Left ventricle myocardium inferior (tissue), 1 donor: ENCODE measurements around the gene RNF150. TPM values are rescaled to one million over a fixed set of nuclear protein-coding genes. Genes with fewer than 3 reads are reported as not detected.
"Not testable (repeated sequence)": the region's sequence is repeated elsewhere in the genome, so short reads cannot be mapped to it uniquely, and the experiment has no call there.

Experiments
- DNase-seq: peaks from one replicate; pipeline ENCODE4 v3.0.0-alpha.2; 2020
- H3K27ac ChIP-seq: fragments of 200-600 bp; replicated peaks from 2 replicates; pipeline ENCODE4 v1.8.0; 2021
- H3K27me3 ChIP-seq: fragments of 200-600 bp; 2 replicates; pipeline ENCODE4 v1.8.0; 2021; ENCODE audit warnings: low read depth
- H3K36me3 ChIP-seq: fragments of 200-600 bp; 2 replicates; pipeline ENCODE4 v1.8.0; 2021
- H3K4me1 ChIP-seq: fragments of 200-600 bp; 2 replicates; pipeline ENCODE4 v1.8.0; 2021
- H3K4me3 ChIP-seq: fragments of 200-600 bp; 2 replicates; pipeline ENCODE4 v1.8.0; 2021; ENCODE audit warnings: mild to moderate bottlenecking, moderate library complexity
- H3K9me3 ChIP-seq: fragments of 200-600 bp; replicated peaks from 2 replicates; pipeline ENCODE4 v1.8.0; 2021
- intact Hi-C: fragments of 100-400 bp; cut with micrococcal nuclease; formaldehyde crosslinking; loops from one replicate; pipeline ENCODE4 v1.11.0; 2022
- total RNA-seq: library from RNA; stranded (reverse); fragmentation: NEBNext Ultra II Directional; extraction: Animal tissue kit (Norgen Biotek cat#: 25700); gene quantifications from one replicate; pipeline ENCODE4 v1.2.1, GENCODE V29; 2021
- TF ChIP-seq, protein P1 (sequence below): fragments of 200-600 bp; IDR thresholded peaks from 2 replicates; pipeline ENCODE4 v1.8.0; 2021; ENCODE audit warnings: antibody characterized with exemption, mild to moderate bottlenecking, borderline replicate concordance
- donor health status: DM: no; HTN: yes; CAD: no; lungs with severe emphysema.

Gene RNF150
- total RNA-seq, 1 donor from 2014 or later = 68.0 TPM

DNA sequence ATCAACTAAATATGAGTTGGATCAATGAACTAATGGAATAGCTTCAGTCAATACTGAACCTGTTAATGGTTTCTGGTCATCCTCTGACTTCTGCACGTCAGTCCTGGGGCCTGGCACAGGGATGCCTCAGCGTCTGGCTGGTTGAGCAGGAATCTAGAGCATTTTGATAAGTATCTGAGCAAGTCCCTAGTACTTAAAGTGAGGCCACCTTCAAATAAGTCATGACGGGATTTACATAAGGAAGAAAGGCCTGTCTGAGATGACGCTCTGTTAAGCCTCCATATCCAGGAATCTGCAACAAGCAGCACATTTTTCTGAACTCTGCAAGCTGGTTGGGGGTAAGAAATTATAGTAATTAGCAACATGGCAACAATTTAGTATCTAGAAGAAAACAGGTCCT lies 293.9 kb downstream of the RNF150 start:
- H3K27ac ChIP-seq = peak overlapping the region; percentile 17
- H3K36me3 ChIP-seq = no peaks in the 10 kb centered on the region
- H3K27me3 ChIP-seq = no peaks in the 10 kb centered on the region

DNA sequence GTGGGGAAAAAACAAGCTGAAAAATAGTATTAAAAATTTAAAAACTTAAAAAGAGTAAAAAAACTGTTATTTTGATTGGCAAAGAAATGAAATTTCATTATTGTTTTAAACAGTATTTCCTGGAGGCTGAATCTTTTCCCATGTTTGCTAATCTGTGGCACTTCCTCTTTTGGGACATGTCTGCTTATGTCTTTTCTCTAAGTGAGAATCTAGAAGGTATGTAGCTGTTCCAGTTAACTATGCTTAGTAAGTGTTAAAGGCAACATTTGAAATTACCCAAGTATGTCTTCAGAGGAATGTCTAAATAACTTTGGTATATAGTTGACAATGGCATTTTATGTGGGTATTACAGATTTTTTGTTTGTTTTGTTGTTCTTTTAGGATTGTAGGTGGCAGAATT lies 295.5 kb downstream of the RNF150 start:
- Histone ChIP-seq H3K27ac (no peak overlapping the region), H3K36me3 (no peaks in the 10 kb centered on the region), H3K9me3 (peaks cover 13% of the 10 kb centered on the region), H3K4me3 (no peak overlapping the region), H3K27me3 (no peaks in the 10 kb centered on the region), H3K4me1 (peaks cover 6% of the 10 kb centered on the region)
- TF ChIP-seq, protein P1, sequence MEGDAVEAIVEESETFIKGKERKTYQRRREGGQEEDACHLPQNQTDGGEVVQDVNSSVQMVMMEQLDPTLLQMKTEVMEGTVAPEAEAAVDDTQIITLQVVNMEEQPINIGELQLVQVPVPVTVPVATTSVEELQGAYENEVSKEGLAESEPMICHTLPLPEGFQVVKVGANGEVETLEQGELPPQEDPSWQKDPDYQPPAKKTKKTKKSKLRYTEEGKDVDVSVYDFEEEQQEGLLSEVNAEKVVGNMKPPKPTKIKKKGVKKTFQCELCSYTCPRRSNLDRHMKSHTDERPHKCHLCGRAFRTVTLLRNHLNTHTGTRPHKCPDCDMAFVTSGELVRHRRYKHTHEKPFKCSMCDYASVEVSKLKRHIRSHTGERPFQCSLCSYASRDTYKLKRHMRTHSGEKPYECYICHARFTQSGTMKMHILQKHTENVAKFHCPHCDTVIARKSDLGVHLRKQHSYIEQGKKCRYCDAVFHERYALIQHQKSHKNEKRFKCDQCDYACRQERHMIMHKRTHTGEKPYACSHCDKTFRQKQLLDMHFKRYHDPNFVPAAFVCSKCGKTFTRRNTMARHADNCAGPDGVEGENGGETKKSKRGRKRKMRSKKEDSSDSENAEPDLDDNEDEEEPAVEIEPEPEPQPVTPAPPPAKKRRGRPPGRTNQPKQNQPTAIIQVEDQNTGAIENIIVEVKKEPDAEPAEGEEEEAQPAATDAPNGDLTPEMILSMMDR = no peak
- intact Hi-C loops = no loop called here
- DNase-seq = no peak

More for the DNA sequence above, 293.9 kb downstream of the RNF150 start:
- no peak overlapping the region for H3K4me3 ChIP-seq
- H3K9me3 ChIP-seq = peaks cover 13% of the 10 kb centered on the region
- no peak for DNase-seq
- intact Hi-C loops = no loop called here
- TF ChIP-seq, protein P1 = no peak
- peaks cover 6% of the 10 kb centered on the region for H3K4me1 ChIP-seq

DNA sequence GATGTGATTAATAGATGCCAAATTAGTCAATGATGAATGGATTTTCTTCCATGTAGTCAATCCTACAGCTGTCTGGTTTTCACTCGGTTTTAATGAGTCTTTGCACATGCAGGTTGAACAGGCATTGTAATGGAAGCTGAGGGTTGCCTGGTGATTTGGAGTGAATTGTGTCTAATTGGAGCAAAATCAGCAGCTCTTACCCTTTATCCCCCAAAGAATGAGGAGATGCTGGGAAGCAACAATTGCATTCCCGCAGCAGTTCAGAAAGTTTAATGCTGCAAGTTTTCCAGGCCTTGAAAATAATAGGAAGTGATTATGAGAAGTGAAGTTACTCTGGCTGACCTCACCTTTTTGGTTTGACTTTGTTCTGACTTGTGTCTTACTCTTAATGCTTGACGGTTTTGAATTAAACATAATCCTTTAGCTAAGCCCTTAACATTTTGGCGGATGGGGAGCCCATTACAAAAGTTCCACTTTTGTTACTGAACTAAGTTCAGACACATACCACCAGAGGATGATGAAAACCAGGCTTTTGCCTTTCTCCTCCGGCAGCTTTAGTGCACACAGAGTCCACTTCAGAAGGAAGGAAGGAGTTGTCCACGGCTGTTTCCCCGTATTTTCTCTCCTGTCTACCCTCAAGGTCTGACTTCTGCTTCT lies 298.3 kb downstream of the RNF150 start:
- Histone ChIP-seq H3K4me3 (no peak overlapping the region), H3K27ac (no peak overlapping the region), H3K4me1 (peaks cover 6% of the 10 kb centered on the region), H3K36me3 (no peaks in the 10 kb centered on the region), H3K9me3 (no peaks in the 10 kb centered on the region), H3K27me3 (no peaks in the 10 kb centered on the region)
- TF ChIP-seq, protein P1 = no peak
- DNase-seq = no peak
- intact Hi-C loops = no loop called here

DNA sequence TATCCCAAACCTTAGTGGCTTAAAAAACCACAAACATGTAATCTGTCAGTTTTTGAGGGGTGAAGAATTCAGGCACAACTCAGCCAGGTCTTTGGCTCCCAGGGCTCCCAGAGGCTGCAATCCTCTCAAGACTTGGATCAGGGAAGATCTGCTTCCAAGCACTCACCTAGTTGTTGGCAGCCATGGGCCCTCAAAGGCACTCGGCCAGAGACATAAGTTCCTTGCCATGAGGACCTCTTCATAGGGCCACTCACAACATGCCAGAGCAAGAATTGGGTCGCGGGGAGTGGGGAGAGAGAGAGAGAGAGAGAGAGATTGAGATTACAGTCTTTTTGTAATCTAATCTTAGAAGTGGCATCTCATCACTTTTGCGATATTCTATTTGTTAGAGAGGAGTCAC lies 300.0 kb downstream of the RNF150 start:
- H3K4me3 ChIP-seq = no peak overlapping the region
- H3K4me1 ChIP-seq = no peaks in the 10 kb centered on the region
- TF ChIP-seq, protein P1 = no peak
- no peaks in the 10 kb centered on the region for H3K9me3 ChIP-seq
- no peaks in the 10 kb centered on the region for H3K36me3 ChIP-seq
- intact Hi-C loops = no loop called here
- no peaks in the 10 kb centered on the region for H3K27me3 ChIP-seq
- H3K27ac ChIP-seq = no peak overlapping the region
- no peak for DNase-seq

GRCh38 chr4:140829825-140830224 lies 303.4 kb downstream of the RNF150 start:
- Histone ChIP-seq H3K27ac (no peak overlapping the region), H3K9me3 (no peaks in the 10 kb centered on the region), H3K27me3 (no peaks in the 10 kb centered on the region), H3K4me1 (no peaks in the 10 kb centered on the region), H3K36me3 (no peaks in the 10 kb centered on the region), H3K4me3 (no peak overlapping the region)
- TF ChIP-seq, protein P1 = no peak
- no peak for DNase-seq
- intact Hi-C loops = no loop called here

DNA sequence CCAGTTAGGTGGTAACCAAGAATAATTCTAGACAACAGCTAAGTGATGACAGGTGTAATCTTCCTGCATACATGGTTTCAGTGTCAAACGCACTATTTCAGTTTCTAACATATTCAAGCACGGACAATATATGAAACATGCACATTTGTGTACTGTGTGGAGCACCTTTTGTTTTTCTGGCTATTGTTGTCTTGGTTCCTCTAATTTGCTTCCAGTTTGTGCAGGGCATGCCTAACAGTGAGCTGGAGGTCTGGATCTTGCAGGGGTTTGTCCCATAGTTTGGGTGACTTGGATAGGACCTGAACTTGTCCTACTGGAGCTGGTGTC lies 306.6 kb downstream of the RNF150 start:
- intact Hi-C loops = no loop called here
- Histone ChIP-seq H3K4me3 (no peak overlapping the region), H3K27me3 (no peaks in the 10 kb centered on the region), H3K27ac (no peak overlapping the region), H3K9me3 (no peaks in the 10 kb centered on the region), H3K4me1 (no peaks in the 10 kb centered on the region), H3K36me3 (no peaks in the 10 kb centered on the region)
- no peak for DNase-seq
- TF ChIP-seq, protein P1 = no peak

DNA sequence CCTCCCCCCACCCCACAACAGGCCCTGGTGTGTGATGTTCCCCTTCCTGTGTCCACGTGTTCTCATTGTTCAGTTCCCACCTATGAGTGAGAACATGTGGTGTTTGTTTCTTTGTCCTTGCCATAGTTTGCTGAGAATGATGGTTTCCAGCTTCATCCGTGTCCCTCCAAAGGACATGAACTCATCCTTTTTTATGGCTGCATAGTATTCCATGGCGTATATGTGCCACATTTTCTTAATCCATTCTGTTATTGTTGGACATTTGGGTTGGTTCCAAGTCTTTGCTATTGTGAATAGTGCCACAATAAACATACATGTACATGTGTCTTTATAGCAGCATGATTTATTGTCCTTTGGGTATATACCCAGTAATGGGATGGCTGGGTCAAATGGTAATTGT lies 312.7 kb downstream of the RNF150 start:
- H3K4me3 ChIP-seq, intact Hi-C loops, DNase-seq, H3K36me3 ChIP-seq, H3K27me3 ChIP-seq, H3K9me3 ChIP-seq, H3K4me1 ChIP-seq, H3K27ac ChIP-seq: not testable (repeated sequence)
